HepG2 (cell line): ENCODE measurements around the gene POSTN. TPM values are rescaled to one million over a fixed set of nuclear protein-coding genes. Genes with fewer than 3 reads are reported as not detected.

ENCODE experiments used
- ATAC-seq: fragments of 200-7000 bp; cut with Tn5 transposase; 3 replicates; pipeline ENCODE4 v1.9.1; 2020; ENCODE audit warnings: mild to moderate bottlenecking, moderate library complexity
- BruUV-seq: library from RNA; stranded (reverse); fragments of 400-500 nt; replicated peaks from 2 replicates; lab custom pipeline; 2021; lab: Mats Ljungman, UMichigan
- CTCF ChIA-PET: fragments of 300-600 bp; formaldehyde crosslinking; extraction: SDS; loops from one replicate; lab custom pipeline; 2021; ENCODE audit warnings: low total read pairs, inconsistent platforms, low intra/inter-chr PET ratio; lab: Yijun Ruan, JAX
- POLR2A ChIA-PET: fragments of 350-600 bp; sonication (Branson Sonifier 250); formaldehyde crosslinking; loops from one replicate; lab custom pipeline; 2020; ENCODE audit warnings: antibody characterized with exemption, inconsistent platforms; lab: Yijun Ruan, JAX
- DNase-seq: peaks from one replicate; pipeline ENCODE4 v3.0.0-alpha.2; 2015; ENCODE audit warnings: low spot score
- FAIRE-seq: peaks from 3 replicates; lab custom pipeline; 2011; peaks lifted over from hg19 to GRCh38; lab: Jason Lieb, UNC
- H2AFZ ChIP-seq: one replicate; pipeline ENCODE4 v1.6.1; 2011; ENCODE audit warnings: low read length, inconsistent platforms
- H3K27ac ChIP-seq: fragments of 300-600 bp; 3 replicates; pipeline ENCODE4 v1.8.0; 2011; ENCODE audit warnings: mixed run types, mild to moderate bottlenecking, mixed read lengths, low read length, inconsistent platforms; ENCODE audit not compliant: insufficient read depth; ENCODE audit errors: extremely low read length
- H3K27me3 ChIP-seq, 2 experiments: fragments of 200-600 bp in 1 of 2; 2 replicates in 1 of 2; 3 replicates in 1 of 2; pipeline versions ENCODE4 v1.6.0 to v1.8.0; 2011; ENCODE audit warnings: low read length in 2 of 2, mild to moderate bottlenecking in 2 of 2, moderate library complexity in 2 of 2, inconsistent platforms in 1 of 2; ENCODE audit not compliant: insufficient read depth in 2 of 2, control insufficient read depth in 1 of 2
- H3K36me3 ChIP-seq, 2 experiments: fragments of 200-600 bp in 1 of 2; replicated peaks in 1 of 2; 2 replicates in 1 of 2; 3 replicates in 1 of 2; pipeline versions ENCODE4 v1.5.1 to v1.8.0; 2011; ENCODE audit warnings: low read length in 2 of 2, inconsistent platforms in 1 of 2; ENCODE audit not compliant: insufficient read depth in 2 of 2, control insufficient read depth in 1 of 2
- H3K4me1 ChIP-seq: 2 replicates; pipeline ENCODE4 v1.5.1; 2012; ENCODE audit warnings: low read length, inconsistent platforms; ENCODE audit not compliant: insufficient read depth
- H3K4me2 ChIP-seq: 2 replicates; pipeline ENCODE4 v1.6.0; 2011; ENCODE audit warnings: low read depth, low read length, inconsistent platforms
- H3K4me3 ChIP-seq, 3 experiments: fragments of 200-600 bp in 1 of 3; sonication (generic), shearing (Covaris generic) in 1 of 3; replicated peaks in 1 of 3; 2 replicates each; pipeline ENCODE4 v1.5.1; 2011 to 2016; ENCODE audit warnings: low read length in 3 of 3, inconsistent platforms in 2 of 3, low read depth in 2 of 3, mild to moderate bottlenecking in 2 of 3, control low read depth in 1 of 3, mixed read lengths in 1 of 3; ENCODE audit not compliant: insufficient read depth in 1 of 3
- H3K79me2 ChIP-seq: one replicate; pipeline ENCODE4 v1.6.1; 2011; ENCODE audit warnings: low read length, inconsistent platforms; ENCODE audit not compliant: insufficient read depth
- H3K9ac ChIP-seq: 2 replicates; pipeline ENCODE4 v1.6.0; 2011; ENCODE audit warnings: mild to moderate bottlenecking, low read depth, low read length, inconsistent platforms; ENCODE audit not compliant: insufficient read depth
- H3K9me3 ChIP-seq: 2 replicates; pipeline ENCODE4 v1.5.1; 2012; ENCODE audit warnings: mild to moderate bottlenecking, low read length
- H4K20me1 ChIP-seq: 2 replicates; pipeline ENCODE4 v1.6.0; 2011; ENCODE audit warnings: inconsistent platforms, mild to moderate bottlenecking, low read length, moderate library complexity; ENCODE audit not compliant: insufficient read depth
- MIER2 ChIP-seq: IDR thresholded peaks from 2 replicates; pipeline ENCODE4 v1.6.1; 2016; ENCODE audit warnings: missing biosample characterization, missing genetic modification reagents
- MIER3 ChIP-seq: IDR thresholded peaks from 2 replicates; pipeline ENCODE4 v1.6.1; 2016; ENCODE audit warnings: missing compliant biosample characterization, borderline replicate concordance
- MTF1 ChIP-seq: sonication (generic); formaldehyde crosslinking; IDR thresholded peaks from 2 replicates; pipeline ENCODE4 v1.5.0; 2020; ENCODE audit warnings: missing genetic modification reagents
- POLR2A ChIP-seq, 2 experiments: IDR thresholded peaks; 2 replicates each; pipeline ENCODE4 v1.6.1; 2011; ENCODE audit warnings: low read depth in 2 of 2, low read length in 2 of 2, mild to moderate bottlenecking in 1 of 2, moderate library complexity in 1 of 2; ENCODE audit not compliant: insufficient read depth in 1 of 2
- PPARG ChIP-seq: conservative IDR thresholded peaks from 2 replicates; pipeline ENCODE4 v1.6.1; 2016; ENCODE audit warnings: missing biosample characterization, missing genetic modification reagents
- RELA ChIP-seq: sonication (generic); formaldehyde crosslinking; IDR thresholded peaks from 2 replicates; pipeline ENCODE4 v1.4.0; 2020; ENCODE audit warnings: missing genetic modification reagents
- STAG1 ChIP-seq: sonication (generic); formaldehyde crosslinking; IDR thresholded peaks from 2 replicates; pipeline ENCODE4 v1.4.0; 2020; ENCODE audit warnings: missing genetic modification reagents
- TOE1 ChIP-seq: sonication (generic); formaldehyde crosslinking; IDR thresholded peaks from 2 replicates; pipeline ENCODE4 v1.4.0; 2020; ENCODE audit warnings: mild to moderate bottlenecking, missing genetic modification reagents
- XRCC5 ChIP-seq: fragments of 200-400 bp; formaldehyde crosslinking; optimal IDR thresholded peaks from 2 replicates; pipeline ENCODE3; 2017; ENCODE audit warnings: mild to moderate bottlenecking, low read length
- ZNF121 ChIP-seq: sonication (generic); formaldehyde crosslinking; IDR thresholded peaks from 2 replicates; pipeline ENCODE4 v1.5.0; 2020; ENCODE audit warnings: mild to moderate bottlenecking, missing genetic modification reagents
- ZNF180 ChIP-seq: sonication (generic); formaldehyde crosslinking; IDR thresholded peaks from 2 replicates; pipeline ENCODE4 v1.4.0; 2020; ENCODE audit warnings: low read depth, missing genetic modification reagents, borderline replicate concordance
- ZNF609 ChIP-seq: sonication (generic); formaldehyde crosslinking; IDR thresholded peaks from 2 replicates; pipeline ENCODE4 v1.4.0; 2020; ENCODE audit warnings: mild to moderate bottlenecking, missing genetic modification reagents, borderline replicate concordance
- ZNF724P ChIP-seq: sonication (generic); formaldehyde crosslinking; IDR thresholded peaks from 2 replicates; pipeline ENCODE4 v1.8.0; 2022; ENCODE audit warnings: missing genetic modification reagents, borderline replicate concordance
- ZNF792 ChIP-seq: IDR thresholded peaks from 2 replicates; pipeline ENCODE4 v1.6.1; 2016
- WGBS: methylation state at CpG from one replicate; pipeline ENCODE4 v1.1.6; 2017; ENCODE audit warnings: low lambda C conversion rate; 5-methylcytosine and 5-hydroxymethylcytosine counted together
- in situ Hi-C: cut with HindIII; loops from 2 replicates; pipeline ENCODE4 v1.10.0; 2017; ENCODE audit warnings: low pct_unique_long_range_greater_than_20kb; ENCODE audit not compliant: extremely low pct_ligation_motif_present
- intact Hi-C: fragments of 100-400 bp; cut with micrococcal nuclease; formaldehyde crosslinking; loops from one replicate; pipeline ENCODE4 v1.10.0; 2022; ENCODE audit not compliant: unreplicated experiment
- polyA plus RNA-seq, 8 experiments: library from polyadenylated mRNA; depleted of rRNA in 3 of 8; stranded (reverse) in 7 of 8; unstranded in 1 of 8; fragments of >200 nt; fragmentation: Illumina TruSeq in 4 of 8; extraction: Trizol in 4 of 8; gene quantifications; 2 replicates each; pipeline versions ENCODE4 v1.2.1 to v1.2.3, GENCODE V29; 2011 to 2016; ENCODE audit warnings: low read depth in 4 of 8, missing spikeins in 1 of 8, mixed read lengths in 1 of 8; ENCODE audit not compliant: insufficient read depth in 1 of 8
- total RNA-seq, 5 experiments: library from RNA; depleted of rRNA; stranded (reverse); fragments of >200 nt; fragmentation: Illumina TruSeq; extraction: Trizol; gene quantifications; 2 replicates each; pipeline ENCODE4 v1.2.3, GENCODE V29; 2016; ENCODE audit warnings: low read depth in 1 of 5
- TF ChIP-seq, protein P1 (sequence below): sonication (generic); formaldehyde crosslinking; IDR thresholded peaks from 2 replicates; pipeline ENCODE4 v1.8.0; 2022; ENCODE audit warnings: low read depth, missing genetic modification reagents

Gene POSTN
- total and polyA plus RNA-seq, 2 of the 13 experiments (the other 11 are each of a cell fraction or from before 2014, with no cell fraction given): not detected

- Histone ChIP-seq H3K27ac (no peak overlapping the region), H3K79me2 (no peaks in the 10 kb centered on the region), H4K20me1 (no peaks in the 10 kb centered on the region), H3K4me3 (no peak overlapping the region), H3K9me3 (no peaks in the 10 kb centered on the region), H2AFZ (no peak overlapping the region), H3K9ac (no peak overlapping the region), H3K4me2 (no peak overlapping the region), H3K27me3 (no peaks in the 10 kb centered on the region; a peak in 1 of 5 replicates), H3K4me1 (no peaks in the 10 kb centered on the region), H3K36me3 (no peaks in the 10 kb centered on the region)
- in situ Hi-C loops: no loop called here
- DNase-seq (no peak), ATAC-seq (no peak), FAIRE-seq (no peak)
- TF ChIP-seq XRCC5: no peak
- no peak for TF ChIP-seq ZNF180 (CRISPR knock-in tag)
- TF ChIP-seq, protein P1, sequence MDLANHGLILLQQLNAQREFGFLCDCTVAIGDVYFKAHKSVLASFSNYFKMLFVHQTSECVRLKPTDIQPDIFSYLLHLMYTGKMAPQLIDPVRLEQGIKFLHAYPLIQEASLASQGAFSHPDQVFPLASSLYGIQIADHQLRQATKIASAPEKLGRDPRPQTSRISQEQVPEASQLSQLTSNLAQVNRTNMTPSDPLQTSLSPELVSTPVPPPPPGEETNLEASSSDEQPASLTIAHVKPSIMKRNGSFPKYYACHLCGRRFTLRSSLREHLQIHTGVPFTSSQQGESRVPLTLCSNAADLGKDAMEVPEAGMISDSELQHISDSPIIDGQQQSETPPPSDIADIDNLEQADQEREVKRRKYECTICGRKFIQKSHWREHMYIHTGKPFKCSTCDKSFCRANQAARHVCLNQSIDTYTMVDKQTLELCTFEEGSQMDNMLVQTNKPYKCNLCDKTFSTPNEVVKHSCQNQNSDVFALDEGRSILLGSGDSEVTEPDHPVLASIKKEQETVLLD (CRISPR knock-in tag): no peak
- no peak for TF ChIP-seq MTF1 (CRISPR knock-in tag)
- no peak for TF ChIP-seq MIER2 (CRISPR knock-in tag)
- TF ChIP-seq ZNF724P (CRISPR knock-in tag): no peak
- TF ChIP-seq TOE1 (CRISPR knock-in tag): no peak
- BruUV-seq: no TSS peak
- ChIA-PET CTCF (no interaction called here), POLR2A (no interaction called here)
- 2% methylated on average over 4 of the region's 4 CpGs for WGBS
- intact Hi-C loops: no loop called here
Observed at GRCh38 chr13:37627428-37627827, 28.9 kb upstream of the POSTN start.

DNA sequence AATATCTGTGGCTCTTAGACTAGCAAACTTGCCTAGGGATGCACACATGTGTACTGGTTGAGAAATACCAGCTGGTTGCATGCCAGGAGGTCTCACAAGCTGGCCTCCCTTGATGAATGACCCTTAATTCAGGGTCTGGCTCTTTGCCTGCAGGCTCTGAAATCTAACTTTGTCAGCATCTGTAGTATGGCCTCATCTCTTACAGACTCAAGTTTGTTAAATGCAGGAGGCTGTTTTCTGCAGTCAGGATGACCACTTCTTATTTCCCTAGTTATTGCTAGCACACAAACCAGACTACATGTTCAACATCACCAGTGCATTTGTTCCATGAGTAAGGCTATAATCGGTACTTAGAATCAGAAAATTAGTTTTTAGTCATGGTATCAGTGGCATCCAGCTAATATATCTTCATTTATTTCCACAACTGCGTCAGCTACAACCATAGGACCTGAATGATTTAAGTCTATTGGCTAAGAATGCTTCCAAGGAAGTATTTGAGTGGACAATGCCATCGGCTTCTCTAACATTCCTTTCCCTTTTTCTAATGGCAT, 23.3 kb upstream of the POSTN start:
- POLR2A ChIA-PET: no interaction called here
- Histone ChIP-seq H3K27ac (no peak overlapping the region), H3K9me3 (no peaks in the 10 kb centered on the region), H3K9ac (no peak overlapping the region), H3K4me2 (no peak overlapping the region), H3K4me3 (no peak overlapping the region), H3K27me3 (no peaks in the 10 kb centered on the region; a peak in 1 of 5 replicates), H3K36me3 (no peaks in the 10 kb centered on the region), H3K79me2 (no peaks in the 10 kb centered on the region), H4K20me1 (no peaks in the 10 kb centered on the region), H2AFZ (no peak overlapping the region), H3K4me1 (no peaks in the 10 kb centered on the region)
- no peak for FAIRE-seq
- WGBS: 3% methylated on average over 3 of the region's 3 CpGs
- no TSS peak for BruUV-seq
- no peak for ATAC-seq
- CTCF ChIA-PET: no interaction called here
- TF ChIP-seq ZNF121 (CRISPR knock-in tag): no peak
- no peak for TF ChIP-seq STAG1 (CRISPR knock-in tag)
- no peak for TF ChIP-seq RELA
- TF ChIP-seq MIER3 (CRISPR knock-in tag): no peak
- TF ChIP-seq ZNF792: no peak
- TF ChIP-seq PPARG (CRISPR knock-in tag): no peak
- no peak for TF ChIP-seq POLR2A (IDR thresholded peaks at IDR 0.05; ENCODE audit: insufficient read depth in 1 of 2, low read depth in 2 of 2, low read length in 2 of 2)
- no peak for TF ChIP-seq ZNF609 (CRISPR knock-in tag)
- DNase-seq: no peak
- in situ Hi-C loops: no loop called here
- intact Hi-C loops: no loop called here
